Subcutaneous adipose tissue (tissue), 4 donors: ENCODE data around the gene CAMK2G. TPM values are rescaled to one million over a fixed set of nuclear protein-coding genes. Genes with fewer than 3 reads are reported as not detected.

Experiments used
- CTCF ChIP-seq: fragments of 450-650 bp; IDR thresholded peaks from one replicate; pipeline ENCODE4 v1.5.1; 2016; ENCODE audit warnings: low read depth, mild to moderate bottlenecking, control low read depth, antibody characterized with exemption, moderate library complexity
- total RNA-seq, 4 donors: library from RNA; depleted of rRNA; stranded (reverse); fragments of >200 nt; gene quantifications; one replicate each; pipeline ENCODE4 v1.1.0, GENCODE V29; 2016

CAMK2G gene
- total RNA-seq, 4 donors from 2014 or later, result 13.2 to 43.9 (median 23.6) TPM

- TF ChIP-seq CTCF, result no peak
Observed at GRCh38 chr10:73838827-73839226, 35.5 kb downstream of the CAMK2G start.

- TF ChIP-seq CTCF, result no peak
Observed at GRCh38 chr10:73838008-73838567, 36.3 kb downstream of the CAMK2G start.

GRCh38 chr10:73837072-73837471 lies 37.3 kb downstream of the CAMK2G start:
- no peak for TF ChIP-seq CTCF

- TF ChIP-seq CTCF, result no peak
Observed at GRCh38 chr10:73836427-73836980, 37.9 kb downstream of the CAMK2G start.

- no peak for TF ChIP-seq CTCF
Observed at GRCh38 chr10:73828161-73828560, 46.2 kb downstream of the CAMK2G start.

GRCh38 chr10:73827346-73828089 lies 46.8 kb downstream of the CAMK2G start:
- no peak for TF ChIP-seq CTCF

- TF ChIP-seq CTCF, result no peak
Observed at GRCh38 chr10:73824146-73824725, 50.1 kb downstream of the CAMK2G start.
